HS-5 (cell line): ENCODE results near the gene COL18A1.
"Not testable (repeated sequence)": the region's sequence is repeated elsewhere in the genome, so short reads cannot be mapped to it uniquely, and the experiment has no call there.

Source experiments
- DNase-seq: peaks from one replicate; pipeline ENCODE4 v3.0.0-alpha.2; 2012; ENCODE audit warnings: low read depth

COL18A1 gene

GRCh38 chr21:45404730-45405270 is at the start of gene COL18A1:
Gene COL18A1, plus strand, starts transcription at chr21:45405165. Its CDS starts 66 bp downstream, at chr21:45405231.
- no peak for DNase-seq

DNA sequence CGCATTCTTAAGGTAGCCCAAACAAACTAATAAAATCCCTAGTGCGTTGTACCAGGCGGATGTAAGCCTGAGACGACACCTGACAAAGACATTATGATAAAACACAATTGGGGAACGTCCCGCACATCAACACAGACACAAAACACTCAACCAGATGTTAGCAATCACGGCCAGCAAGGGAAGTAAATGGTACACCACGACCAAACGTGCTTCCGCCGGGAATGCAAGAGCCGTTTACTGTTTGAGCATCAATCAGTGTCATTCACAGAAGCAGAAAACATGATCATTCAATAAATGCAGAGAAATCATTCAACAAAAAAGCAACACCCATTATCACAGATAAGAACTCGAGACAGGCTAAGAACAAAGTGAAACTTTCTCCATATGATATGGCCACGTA is 49.4 kb upstream of the COL18A1 start:
- DNase-seq = no peak

GRCh38 chr21:45356251-45356650 is 48.7 kb upstream of the COL18A1 start:
- no peak for DNase-seq

GRCh38 chr21:45356653-45357435 is 48.1 kb upstream of the COL18A1 start:
- no peak for DNase-seq

GRCh38 chr21:45357436-45358260 is 47.3 kb upstream of the COL18A1 start:
- DNase-seq = no peak

DNA sequence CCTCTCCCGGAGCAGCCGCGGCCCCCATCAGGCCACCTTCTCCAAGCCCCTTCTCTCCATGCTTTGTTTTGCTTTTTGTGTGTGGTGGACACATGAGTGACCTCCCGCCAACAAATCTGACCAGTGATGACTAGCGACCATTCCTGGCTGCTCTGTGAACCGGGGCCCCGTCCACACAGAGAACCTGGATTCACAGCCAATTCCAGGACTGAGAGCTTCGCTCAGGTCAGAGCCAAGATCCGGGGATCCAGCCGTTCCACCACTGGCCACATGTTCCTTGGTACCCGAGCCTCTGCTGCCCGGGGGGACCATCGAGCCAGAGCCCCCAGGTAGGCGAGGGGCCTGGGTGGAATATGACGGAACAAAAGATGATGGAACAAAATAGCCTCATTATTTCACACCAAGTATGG is 46.7 kb upstream of the COL18A1 start:
- no peak for DNase-seq

- DNase-seq = no peak
Observed at GRCh38 chr21:45358711-45359310, 46.2 kb upstream of the COL18A1 start.

- DNase-seq = no peak
Observed at GRCh38 chr21:45359451-45360217, 45.3 kb upstream of the COL18A1 start.

GRCh38 chr21:45361033-45361997 is 43.6 kb upstream of the COL18A1 start:
- DNase-seq = no peak

DNA sequence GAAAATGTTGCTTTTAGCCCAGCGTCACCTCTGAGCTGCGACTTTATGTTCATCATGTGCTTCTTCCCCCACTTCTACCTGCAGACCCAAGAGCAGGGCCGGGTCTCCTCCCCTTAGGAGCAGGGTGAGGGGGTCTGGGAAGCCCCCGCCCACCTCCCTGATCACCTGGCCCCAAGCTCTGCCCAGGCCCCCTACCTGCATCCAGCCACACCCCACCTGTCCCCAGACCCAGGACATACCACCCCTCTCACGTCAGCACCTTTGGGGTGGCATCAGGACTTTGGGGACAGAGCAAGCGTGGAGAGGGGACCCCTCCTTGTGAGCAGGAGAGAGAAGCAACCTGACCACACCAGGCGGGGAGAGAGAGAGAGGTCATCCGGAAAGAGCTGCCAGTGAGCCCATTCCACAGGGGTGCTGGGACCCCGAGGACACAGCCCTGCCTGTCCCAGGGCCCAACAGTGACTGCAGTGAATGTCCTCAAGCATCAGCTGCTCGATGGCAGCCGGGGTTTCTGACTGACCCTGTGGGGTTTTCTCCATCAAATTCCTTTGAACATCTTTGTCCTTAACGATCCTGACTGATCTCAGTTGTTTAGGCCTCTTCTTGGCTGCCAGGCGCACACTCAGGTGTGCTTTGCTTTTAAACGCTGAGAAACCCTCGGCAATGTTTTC is 42.8 kb upstream of the COL18A1 start:
- no peak for DNase-seq

GRCh38 chr21:45362748-45363145 is 42.2 kb upstream of the COL18A1 start:
- DNase-seq = no peak

DNA sequence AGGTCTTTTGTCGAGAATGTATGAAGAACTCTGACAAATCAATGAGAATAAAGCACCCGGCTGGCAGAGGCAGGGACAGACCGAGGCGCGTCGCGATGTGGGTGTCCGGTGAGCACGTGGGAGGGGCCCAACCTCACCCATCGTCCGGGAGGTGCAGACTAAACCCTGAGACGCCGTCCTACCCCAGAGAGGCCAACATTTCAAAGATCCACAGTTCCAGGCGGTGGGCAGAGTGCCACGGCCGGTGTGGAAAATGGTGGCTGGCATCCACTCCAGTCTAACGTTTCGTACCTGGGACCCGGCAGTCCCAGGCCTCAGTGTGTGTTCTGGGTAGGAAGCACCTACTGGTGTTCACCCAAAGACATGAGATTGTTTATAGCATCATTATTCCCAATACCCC is 41.7 kb upstream of the COL18A1 start:
- DNase-seq = not testable (repeated sequence)

DNA sequence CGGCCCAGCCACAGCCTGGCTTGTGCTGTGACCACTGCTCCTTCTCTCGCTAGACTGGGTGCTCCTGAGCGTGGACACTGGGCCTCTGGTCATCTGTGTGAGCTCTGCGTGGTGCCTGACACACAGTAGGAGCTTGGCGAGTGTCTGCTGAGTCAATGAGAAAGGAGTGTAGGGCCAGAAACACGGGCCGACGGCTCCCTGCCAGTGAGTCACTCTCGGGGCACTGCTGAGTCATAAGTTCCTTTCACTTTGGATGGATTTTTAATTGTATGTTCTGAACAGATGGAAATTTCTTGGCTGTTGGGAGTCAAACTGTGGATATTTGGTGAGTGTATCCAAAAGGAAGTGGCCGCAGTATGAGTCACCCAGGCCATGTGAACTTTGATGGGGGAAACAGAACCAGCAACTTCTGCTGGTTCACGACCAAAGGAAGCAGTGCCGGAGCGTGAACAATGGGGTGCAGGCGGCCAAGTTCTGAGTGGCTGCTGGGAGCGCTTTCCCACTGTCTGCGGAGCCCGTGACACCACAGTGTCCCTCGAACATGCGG is 41.0 kb upstream of the COL18A1 start:
- DNase-seq = peak; percentile 98

- no peak for DNase-seq
Observed at GRCh38 chr21:45364468-45365185, 40.3 kb upstream of the COL18A1 start.

DNA sequence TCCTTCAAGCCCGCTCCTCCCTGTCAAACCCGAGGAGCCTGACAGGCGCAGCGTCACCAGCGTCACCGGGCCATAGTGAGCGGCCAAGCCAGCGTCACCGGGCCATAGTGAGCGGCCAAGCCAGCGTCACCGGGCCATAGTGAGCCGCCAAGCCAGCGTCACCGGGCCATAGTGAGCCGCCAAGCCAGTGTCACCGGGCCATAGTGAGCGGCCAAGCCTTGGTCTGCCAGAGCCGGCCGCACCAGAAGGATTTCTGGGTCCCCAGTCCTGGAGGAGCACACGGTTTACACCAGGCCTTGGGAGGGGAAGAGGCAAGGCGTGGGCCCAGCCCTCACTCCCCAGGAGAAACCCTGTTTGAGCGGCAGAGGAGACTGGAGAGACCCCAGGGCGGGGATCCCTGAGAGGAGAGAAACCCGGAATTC is 39.8 kb upstream of the COL18A1 start:
- no peak for DNase-seq

GRCh38 chr21:45365608-45366241 is 39.2 kb upstream of the COL18A1 start:
- DNase-seq = peak; percentile 18

- no peak for DNase-seq
Observed at GRCh38 chr21:45366476-45366875, 38.5 kb upstream of the COL18A1 start.

GRCh38 chr21:45366931-45367401 is 38.0 kb upstream of the COL18A1 start:
- peak; percentile 49 for DNase-seq
